D721Med (cell line): ENCODE measurements around the gene SIX3.

Experiments used
- DNase-seq: peaks from one replicate; pipeline ENCODE4 v3.0.0; 2011; ENCODE audit warnings: low spot score; ENCODE audit not compliant: insufficient read length
- FAIRE-seq: peaks from 2 replicates; lab custom pipeline; 2011; peaks lifted over from hg19 to GRCh38; lab: Jason Lieb, UNC
- CTCF ChIP-seq: IDR thresholded peaks from 2 replicates; pipeline ENCODE4 v1.5.1; 2012; ENCODE audit warnings: mild to moderate bottlenecking, control low read depth; ENCODE audit not compliant: insufficient read depth; ENCODE audit errors: missing control alignments

The SIX3 gene

GRCh38 chr2:44939106-44940048 lies 2.1 kb upstream of the SIX3 start:
- DNase-seq: no peak
- no peak for TF ChIP-seq CTCF
- no peak for FAIRE-seq

GRCh38 chr2:44940049-44940494 lies 1.4 kb upstream of the SIX3 start:
- DNase-seq (no peak), FAIRE-seq (no peak)
- no peak for TF ChIP-seq CTCF

- FAIRE-seq: no peak
- no peak for TF ChIP-seq CTCF
- DNase-seq: no peak
Observed at GRCh38 chr2:44940732-44941464, 604 bp upstream of the SIX3 start.

- FAIRE-seq (no peak), DNase-seq (no peak)
- no peak for TF ChIP-seq CTCF
Observed at GRCh38 chr2:44942304-44943030, 965 bp downstream of the SIX3 start.

- DNase-seq (no peak), FAIRE-seq (no peak)
- no peak for TF ChIP-seq CTCF
Observed at GRCh38 chr2:44943031-44943692, 1.7 kb downstream of the SIX3 start.

- no peak for TF ChIP-seq CTCF
- DNase-seq (no peak), FAIRE-seq (no peak)
Observed at GRCh38 chr2:44943693-44944101, 2.2 kb downstream of the SIX3 start.
